ENCODE data around the gene CLTCL1.

The CLTCL1 gene

DNA sequence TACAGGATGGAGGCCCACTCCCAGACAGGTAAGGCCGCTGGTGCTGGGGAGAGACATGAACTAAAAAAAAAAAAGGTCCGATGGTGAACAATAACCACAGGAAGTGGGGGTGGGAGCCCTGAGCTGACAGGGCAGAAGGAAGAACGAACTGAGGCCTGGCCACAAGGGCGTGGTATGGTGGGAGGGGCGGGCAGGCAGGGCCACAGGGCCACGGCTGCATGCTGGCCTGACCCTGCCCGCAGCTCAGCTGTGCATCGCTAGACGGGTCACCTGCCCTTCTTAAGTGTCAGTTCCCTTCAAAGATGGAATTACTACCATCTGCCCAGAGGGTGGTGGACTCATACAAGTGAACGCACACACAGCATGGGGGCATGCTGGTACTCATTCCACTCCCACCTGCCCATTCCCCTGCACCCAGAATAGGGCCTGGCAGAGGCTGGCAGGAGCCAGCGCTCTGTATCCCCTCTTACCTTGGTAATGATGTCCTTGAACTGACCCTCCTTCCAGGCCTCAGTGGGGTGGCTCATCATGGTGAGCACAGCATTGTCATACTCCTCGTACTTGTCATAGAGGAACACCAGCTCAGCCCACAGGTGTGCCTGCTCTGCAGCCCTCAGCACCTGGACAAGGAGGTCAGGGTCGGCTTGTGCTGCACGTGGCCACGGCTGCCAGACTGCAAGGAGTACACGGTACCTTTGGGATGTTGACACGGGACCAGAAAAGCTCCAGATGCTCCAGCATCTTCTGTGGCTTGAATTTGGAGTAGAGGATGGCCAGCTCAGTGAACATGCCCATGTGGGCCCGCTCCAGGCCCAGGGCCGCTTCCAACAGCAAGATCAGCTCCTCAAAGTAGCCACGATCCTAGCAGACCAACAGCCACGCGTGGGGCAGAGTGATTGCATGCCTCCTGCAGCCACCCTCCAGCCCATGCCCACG is 95.5 kb downstream of the CLTCL1 start:
- no peak for DNase-seq (ENCODE audit: low read depth)

DNA sequence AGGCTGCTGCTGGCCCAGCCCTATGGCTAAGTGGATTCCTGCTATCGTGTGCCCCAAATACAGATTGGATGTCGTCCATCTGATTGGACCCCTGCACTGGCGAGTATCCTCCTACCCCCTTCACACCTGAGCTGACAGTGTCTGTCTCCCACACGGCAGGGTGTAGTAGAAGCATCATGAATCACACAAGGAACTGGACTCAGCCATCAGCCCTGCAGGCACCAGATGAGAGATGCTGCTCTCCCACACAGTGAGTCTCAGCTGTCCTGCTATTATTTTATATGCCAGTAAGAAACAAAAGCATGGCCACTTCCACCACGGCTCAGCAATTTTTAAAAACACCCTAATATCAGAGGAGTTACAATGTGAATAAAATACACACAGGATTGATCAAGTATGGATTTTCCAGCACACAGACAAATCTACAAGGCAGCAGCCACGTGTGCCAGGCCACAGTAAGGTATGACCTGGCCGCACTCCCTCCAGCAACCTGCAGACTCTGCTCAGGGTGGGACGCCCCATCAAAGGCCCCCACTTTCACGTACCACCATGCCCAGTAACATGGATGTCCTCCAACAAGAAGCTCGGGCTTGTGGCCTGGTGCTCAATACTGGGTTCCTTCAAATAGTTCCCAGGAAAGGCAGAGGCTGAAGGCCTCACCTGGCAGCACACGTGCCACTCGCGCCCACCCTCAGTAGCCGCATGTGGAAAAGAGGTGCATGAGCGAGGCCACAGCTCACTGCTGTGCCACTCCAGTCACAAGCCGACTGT is 96.6 kb downstream of the CLTCL1 start:
- DNase-seq (ENCODE audit: low read depth) = no peak

DNA sequence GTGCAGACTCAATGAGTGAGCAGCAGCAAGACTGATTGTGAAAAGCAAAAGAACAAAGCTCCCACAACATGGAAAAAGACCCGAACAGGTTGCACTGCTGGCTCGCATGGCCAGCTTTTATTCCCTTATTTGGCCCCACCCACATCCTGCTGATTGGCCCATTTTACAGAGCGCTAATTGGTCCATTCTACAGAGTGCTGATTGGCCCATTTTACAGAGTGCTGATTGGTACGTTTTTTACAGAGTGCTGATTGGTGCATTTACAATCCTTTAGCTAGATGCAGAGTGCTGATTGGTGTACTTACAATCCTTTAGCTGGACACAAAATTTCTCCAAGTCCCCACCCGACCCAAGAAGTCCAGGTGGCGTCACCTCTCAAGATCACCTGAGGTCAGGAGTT is 97.6 kb downstream of the CLTCL1 start:
- DNase-seq (ENCODE audit: low read depth) = no peak

DNA sequence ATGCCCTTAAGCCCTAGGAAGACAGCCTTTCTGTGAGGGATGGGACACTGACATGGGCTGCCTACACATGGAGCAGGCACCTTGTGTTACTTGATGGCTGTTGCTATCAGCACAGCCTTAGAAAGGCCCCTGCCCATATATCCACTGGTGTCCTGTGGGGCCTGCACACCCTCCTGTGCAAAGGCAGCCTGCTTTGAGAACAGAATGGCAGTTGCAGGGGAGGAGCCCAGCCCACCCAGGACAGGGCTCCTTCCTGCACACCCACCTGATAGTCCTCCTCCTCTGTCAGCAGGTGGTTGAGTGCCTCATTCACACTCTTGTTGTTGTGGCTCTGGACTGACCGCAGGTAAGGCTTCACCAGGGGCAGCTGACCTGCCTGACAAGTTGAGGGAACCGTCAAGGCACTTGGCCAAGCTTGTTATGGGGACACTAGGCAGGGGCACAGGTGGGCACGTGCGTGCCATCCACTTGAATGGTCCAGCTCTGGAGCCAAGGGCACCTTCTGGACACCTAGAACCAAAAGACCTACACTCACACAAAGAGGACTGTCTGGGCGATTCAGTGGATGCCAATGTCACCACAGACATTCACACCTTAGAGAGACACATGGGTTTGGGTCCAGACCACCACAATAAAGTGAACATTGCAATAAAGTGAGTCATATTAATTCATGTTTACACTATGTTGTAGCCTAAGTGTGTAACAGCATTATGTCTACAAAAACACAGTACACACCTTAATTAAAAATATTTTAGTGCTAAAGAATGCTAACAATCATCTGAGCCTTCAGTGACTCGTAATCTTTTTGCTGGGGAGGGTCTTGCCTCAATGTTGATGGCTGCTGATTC is 103.6 kb downstream of the CLTCL1 start:
- no peak for DNase-seq (ENCODE audit: low read depth)

DNA sequence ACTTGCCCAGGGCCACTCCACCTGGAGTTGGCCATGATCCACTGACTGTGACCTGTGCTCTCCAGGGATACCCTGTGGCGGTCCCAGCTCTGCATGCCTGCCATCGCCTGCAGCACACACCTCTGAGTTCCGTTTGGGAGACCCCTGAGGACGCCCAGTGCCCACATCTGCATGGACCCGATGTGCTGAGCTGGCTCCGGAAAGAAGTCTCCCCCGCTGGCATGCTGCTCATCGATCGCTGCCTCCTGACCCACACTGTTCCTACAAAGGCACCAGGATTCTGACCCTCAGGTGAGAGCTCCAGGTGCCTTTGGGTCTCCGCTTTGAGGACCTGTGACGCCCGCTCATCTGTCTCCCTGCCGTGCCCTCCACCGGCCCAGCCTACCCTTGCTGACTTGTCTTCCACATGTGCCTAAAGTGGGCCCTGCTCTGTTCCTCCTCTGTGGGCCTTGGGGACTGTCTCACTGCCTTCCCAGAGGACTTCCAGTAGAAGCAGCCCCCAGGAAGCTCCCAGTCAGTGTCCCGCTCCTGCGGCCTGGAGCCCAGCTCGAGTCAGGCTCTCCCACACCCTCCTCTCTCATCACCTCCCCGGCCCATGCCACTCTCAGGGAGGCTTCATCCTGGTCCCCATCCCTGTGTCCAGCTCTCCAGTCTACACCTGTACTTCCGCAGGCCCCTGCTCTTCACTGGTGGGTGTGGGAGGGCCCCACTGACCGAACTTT is 107.1 kb downstream of the CLTCL1 start:
- no peak for DNase-seq (ENCODE audit: low read depth)

DNA sequence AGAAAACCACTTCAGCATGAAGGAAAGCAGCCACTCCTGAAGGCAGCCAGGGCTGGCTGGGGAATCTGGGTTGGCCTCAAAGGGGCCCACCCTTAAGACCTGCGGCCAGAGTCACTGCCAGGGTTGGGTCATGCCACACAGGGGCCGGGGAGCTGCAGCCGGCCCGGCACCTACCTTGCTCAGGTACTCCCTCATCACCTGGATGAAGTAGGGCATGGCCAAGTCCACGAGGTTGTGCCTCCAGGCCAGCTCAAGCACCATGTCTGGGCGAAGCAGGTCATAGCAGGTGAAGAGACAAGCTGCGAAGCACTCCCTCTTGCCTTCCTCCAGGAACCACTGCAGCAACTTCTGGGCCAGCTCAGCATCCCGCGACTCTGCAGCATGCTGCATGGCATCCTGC is 108.3 kb downstream of the CLTCL1 start:
- DNase-seq (ENCODE audit: low read depth) = no peak

DNA sequence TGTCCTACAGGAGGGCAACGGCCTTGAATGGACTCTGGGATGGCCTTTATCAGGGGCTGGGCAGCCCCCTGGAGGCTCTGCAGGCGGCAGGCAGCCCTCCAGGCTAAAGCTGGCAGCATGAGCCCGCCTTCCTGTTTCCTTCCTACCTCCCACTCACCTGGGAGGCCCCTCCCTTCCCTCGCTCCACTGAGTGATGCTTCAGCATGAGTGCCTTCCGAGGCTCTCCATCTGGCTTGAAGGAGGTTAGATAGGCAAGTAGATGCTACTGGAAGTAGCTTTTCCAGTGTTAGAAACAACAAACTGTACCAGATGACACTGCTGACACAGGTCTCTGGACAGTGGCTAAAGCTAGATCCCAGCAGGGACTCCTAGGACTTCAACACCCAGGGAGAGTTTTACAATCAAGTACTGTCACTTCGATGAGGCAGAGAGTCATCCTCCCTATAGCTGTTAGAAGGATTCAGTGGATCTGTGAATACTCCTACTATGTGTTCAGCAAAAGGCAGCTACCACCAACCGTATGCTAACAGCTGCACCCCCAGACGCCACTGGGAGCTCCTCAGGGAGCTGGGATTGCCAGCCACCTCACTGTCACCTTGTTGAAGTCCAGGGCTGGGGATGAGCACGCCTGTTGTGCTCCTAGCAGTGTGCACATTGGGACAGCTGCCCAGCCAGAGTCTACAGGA is 108.9 kb downstream of the CLTCL1 start:
- no peak for DNase-seq (ENCODE audit: low read depth)

DNA sequence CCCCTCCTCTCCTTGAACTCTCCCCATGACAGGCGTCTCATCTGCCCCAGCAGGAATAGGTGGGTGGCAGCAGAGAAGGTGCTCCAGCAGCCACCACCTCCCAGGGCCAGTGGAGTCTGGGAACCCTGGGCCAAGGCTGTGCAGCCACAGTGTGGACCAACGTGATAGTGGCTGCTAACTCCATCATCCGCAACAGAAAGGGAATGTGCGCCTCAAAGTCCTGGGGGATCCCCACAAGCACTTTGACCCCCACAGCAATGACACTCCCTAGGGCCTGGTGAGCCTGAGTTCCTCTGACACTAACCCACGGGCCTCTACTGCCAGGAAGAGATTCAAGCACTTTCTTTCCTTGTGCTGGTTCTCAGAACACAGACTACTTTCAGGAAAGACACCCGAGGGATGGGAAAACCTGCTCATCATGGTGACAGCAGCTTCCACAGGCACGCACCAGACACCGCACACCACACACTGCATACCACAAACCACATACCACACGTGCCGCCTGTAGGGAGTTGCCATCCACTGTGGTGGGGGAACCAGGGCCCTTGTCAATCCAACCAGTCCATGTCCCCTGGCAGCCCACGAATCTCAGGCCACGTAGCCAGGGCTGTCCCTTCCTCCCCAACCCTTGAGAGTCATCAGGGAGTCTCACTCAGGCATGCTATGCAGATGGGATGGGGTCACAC is 109.6 kb downstream of the CLTCL1 start:
- no peak for DNase-seq (ENCODE audit: low read depth)

DNA sequence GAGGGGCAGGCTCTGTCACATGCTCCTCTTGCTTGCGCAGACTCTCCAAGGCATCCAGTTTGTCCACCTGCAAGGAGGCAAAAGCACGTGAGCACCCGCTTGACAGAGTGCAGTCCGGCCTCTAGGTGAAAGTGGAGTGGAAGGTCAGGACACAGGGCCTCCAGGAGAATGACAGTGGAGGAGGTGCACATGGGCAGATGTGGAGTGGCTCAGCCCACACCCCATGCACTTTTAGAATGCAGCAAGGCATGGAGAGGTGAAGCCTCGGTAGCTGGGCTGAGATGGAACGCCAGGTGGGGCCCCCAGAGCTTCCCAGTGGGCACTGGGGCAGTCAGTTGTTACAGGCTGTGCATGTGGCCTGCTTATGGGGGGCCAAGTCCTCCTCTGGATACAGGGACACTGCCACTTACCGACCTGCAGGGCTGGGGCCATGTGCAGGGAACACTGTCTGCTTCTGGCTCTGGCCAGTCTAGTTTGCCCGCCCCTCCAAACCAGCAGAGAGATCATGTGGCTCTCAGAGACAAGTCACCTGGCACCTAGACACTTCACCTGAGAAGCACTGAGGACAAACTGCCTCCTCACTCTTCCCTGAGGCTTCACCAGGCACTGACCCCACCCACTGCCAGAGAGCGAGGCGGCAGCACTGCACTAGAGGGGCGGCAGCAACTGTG is 110.6 kb downstream of the CLTCL1 start:
- no peak for DNase-seq (ENCODE audit: low read depth)

DNA sequence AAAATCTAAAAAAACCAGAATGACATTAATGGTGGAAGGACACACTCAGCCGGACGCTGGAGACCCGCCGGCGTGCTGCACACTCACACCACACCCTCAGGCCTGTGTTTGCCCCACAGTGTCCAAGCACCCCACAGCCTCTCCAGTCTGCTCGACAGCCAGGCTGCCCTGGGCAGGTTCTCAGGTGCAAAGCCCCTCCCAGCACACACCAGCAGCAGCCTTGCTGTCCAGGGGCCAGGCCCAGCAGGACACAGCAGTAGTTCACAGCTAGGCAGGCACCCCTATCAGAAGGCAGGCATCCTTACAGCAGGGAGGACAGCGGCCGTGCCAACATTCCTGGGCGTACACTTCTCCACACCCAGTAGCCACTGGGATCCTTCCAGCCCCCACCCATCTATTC is 111.3 kb downstream of the CLTCL1 start:
- DNase-seq (ENCODE audit: low read depth) = no peak

DNA sequence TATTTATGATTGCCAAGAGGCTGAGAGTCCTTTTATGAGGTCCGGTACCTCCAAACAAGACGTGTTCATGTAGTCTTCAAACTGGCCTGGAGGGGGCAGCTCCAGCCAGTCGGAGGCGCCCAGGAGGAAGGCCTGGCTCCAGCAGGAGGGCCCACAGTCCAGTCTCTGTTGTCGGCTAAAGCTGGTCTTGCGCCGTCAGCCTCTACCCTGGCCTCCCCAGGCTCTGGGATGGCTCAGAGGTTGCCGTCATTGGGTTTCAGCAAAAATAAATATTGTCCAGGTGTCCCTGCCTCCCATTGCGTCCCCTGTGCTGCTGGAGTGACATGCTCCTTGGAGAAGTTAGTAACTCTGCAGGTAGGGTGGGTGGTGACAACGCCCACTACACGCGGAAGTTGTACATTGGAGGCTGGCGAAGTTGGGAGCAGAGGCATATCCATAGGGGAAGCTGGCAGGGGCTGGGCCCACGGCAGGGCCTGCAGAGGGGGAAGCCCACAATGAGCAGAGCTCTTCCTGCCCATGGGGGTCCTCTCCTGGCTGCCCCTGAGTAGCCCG is 111.9 kb downstream of the CLTCL1 start:
- DNase-seq (ENCODE audit: low read depth) = no peak

DNA sequence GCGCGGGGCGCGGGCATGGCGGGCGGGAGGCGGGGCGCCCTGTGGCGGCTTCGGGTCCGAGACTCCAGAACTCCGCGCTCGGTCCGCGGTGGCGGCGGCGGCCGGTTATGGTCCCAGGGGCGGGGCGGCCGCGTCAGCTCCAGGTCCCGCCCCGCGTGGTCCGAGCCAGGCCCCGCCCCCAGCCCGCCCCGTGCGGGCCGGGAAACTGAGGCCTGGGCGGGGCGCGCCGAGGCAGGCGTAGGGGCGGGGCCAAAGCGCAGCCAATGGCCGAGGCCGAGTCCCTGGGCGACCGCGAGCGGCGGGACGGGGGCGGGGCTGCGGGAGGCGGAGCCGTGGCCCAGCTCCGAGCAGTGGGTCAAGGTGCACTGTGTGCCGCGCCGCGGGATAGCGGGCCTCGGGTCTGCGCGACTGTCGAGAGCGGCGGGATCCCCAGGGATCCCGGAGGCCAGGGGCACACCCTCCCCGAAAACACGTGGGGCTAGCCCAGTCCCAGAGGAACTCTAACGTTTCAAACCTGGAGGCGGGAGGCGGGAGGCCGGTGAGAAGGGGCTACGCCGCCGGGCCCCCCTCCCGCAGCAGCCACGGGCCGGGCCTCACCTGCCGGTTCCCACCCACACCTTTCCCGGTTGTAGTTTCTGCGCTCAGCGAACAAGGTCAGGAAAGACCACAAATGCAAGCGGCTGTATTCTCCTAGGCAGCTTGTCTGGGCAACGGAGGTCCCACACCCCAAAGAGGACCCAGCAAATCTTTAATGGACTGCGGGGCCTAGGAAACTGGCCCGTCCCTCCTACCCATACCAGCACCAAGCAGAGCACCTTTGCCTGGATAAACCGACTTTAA is 112.6 kb downstream of the CLTCL1 start, which contains the start of gene SLC25A1:
Gene SLC25A1, minus strand, starts transcription at position 80 of the 840 bp plus-strand sequence. Its CDS starts 63 bp downstream, at position 17.
- DNase-seq (ENCODE audit: low read depth) = peak; percentile 88

DNA sequence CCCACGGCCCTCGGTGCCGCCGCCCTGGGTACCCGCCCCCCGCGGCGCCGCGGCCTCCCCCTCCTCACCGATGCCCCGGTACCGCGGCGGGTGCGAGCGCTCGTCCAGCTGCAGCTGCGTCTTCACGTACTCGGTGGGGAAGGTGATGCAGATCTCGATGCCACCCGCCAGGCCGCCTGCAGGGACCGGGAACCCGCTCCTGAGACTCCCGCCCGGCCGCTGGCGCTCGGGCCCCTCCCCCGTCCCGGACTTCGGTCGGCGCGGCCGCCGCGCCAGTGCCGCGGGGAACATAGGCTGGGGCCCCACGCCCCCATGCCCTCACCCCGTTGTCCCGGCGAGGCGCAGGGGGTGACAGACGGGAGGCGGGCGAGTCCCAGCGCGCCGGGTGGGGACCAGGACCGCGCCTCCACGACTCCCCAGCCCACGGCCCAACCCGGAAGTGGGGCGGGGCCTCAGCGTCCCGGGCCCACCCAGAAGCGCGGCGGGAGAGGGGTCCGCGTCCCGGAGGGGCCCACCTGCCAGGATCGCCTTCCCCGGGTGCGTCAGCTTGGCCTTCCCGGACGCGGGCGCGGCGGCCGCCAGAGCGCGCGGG is 113.4 kb downstream of the CLTCL1 start:
- peak; percentile 34 for DNase-seq (ENCODE audit: low read depth)

DNA sequence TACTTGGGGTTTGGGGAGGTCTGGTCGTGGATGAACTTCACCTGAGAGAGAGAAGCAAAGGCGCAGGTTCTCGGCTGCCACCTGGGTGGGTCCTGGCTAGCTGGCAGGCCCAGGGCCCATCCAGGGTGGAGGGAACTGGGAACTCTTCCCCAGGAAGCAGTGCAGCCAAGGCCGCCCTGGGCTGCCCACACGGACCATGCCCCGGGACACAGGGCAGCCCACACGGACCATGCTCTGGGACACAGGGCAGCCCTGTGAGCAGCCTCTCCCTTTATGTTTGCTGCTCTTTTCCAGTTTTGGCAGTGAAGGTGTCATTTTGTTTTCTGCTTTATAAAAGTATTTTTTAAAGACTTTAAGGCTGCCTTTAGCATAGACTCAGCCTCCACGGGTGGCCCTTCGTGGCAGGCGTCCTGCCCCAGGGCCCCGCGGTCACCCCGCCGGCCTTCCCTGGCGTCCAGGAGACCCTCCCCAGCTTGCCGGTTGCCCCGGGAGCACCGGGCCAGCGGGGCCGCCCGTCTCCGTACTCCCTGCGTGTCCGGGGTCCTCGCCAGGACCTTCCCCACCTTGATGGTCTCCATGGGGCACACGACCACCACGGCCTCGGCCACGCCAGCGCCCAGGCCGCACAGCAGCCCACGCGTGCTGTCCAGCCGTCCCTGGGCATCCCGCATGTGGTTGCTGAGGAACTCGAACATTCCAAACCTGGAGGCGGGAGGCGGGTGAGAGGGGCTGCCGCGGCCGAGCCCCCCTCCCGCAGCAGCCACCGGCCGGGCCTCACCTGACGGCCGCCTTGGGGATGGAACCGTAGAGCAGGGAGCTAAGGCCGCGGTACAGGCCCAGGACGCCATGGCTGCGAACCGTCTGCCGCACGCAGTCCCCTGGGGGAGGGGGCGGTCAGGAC is 114.1 kb downstream of the CLTCL1 start:
- no peak for DNase-seq (ENCODE audit: low read depth)

DNA sequence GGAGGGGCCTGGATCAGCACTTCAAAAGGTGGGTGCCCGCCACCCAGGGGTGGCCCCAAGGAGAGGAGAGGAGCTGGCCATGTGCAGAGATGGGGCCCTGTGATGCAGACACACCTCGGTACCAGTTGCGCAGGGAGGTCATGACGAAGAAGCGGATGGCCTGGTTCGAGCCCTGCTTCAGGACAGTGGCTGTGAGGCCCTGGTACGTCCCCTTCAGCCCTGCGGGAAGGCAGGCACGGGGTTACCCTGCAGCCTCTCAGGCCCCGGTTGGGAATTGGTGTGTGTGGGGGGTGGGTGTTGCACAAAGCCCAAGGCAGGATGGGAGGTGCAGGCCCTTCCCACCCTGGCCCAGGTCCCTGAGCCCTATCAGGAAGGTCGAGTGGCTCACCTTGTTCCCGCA is 114.8 kb downstream of the CLTCL1 start:
- DNase-seq (ENCODE audit: low read depth) = no peak

DNA sequence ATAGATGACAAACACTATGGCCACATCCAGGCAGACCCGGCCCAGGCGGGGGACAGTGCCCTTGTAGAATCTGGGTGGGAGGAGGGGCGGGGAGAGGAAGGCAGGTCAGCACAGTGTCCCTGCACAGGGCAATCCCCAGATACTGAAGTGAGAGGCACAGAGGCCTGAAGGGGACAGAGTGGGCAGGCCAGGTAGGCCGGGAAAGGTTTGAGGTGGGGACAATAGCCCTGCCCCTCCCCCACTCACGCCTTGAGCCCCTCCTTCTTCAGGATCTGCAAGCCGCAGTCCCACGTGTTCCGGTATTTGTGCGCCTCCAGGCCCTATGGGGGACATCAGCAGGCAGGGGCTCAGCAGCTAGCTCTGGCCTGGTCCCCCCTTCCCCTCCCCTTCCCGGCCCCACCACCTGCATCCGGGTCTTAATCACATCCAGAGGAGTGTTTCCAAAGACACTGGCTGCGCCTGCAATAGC is 115.3 kb downstream of the CLTCL1 start:
- DNase-seq (ENCODE audit: low read depth) = no peak

All from stimulated activated CD8-positive, alpha-beta memory T cell treated with anti-CD3 and anti-CD28 coated beads, Interleukin-4, amount 100 ng/mL, for 24 hours (primary cell).